GM21786 (cell line): ENCODE data around the gene CFL1.

ENCODE experiments used
- ATAC-seq: cut with Tn5 transposase; IDR thresholded peaks from one replicate; pipeline ENCODE4 v1.9.1; 2021; ENCODE audit not compliant: unreplicated experiment

Gene CFL1

GRCh38 chr11:65870706-65871681 is 13.0 kb upstream of the CFL1 start:
- ATAC-seq, result no peak

- ATAC-seq, result no peak
Observed at GRCh38 chr11:65870307-65870658, 12.3 kb upstream of the CFL1 start.

GRCh38 chr11:65869643-65870306 is 11.8 kb upstream of the CFL1 start:
- ATAC-seq, result no peak

GRCh38 chr11:65868907-65869306 is 10.9 kb upstream of the CFL1 start:
- no peak for ATAC-seq

- ATAC-seq, result no peak
Observed at GRCh38 chr11:65868076-65868667, 10.2 kb upstream of the CFL1 start.

- no peak for ATAC-seq
Observed at GRCh38 chr11:65867284-65868071, 9.5 kb upstream of the CFL1 start.

- no peak for ATAC-seq
Observed at GRCh38 chr11:65866509-65867283, 8.7 kb upstream of the CFL1 start.

- ATAC-seq, result no peak
Observed at GRCh38 chr11:65865550-65866172, 7.7 kb upstream of the CFL1 start.

- no peak for ATAC-seq
Observed at GRCh38 chr11:65864706-65865471, 6.9 kb upstream of the CFL1 start.

- no peak for ATAC-seq
Observed at GRCh38 chr11:65863889-65864705, 6.1 kb upstream of the CFL1 start.

- ATAC-seq, result no peak
Observed at GRCh38 chr11:65862941-65863888, 5.2 kb upstream of the CFL1 start.

GRCh38 chr11:65862191-65862735 is 4.3 kb upstream of the CFL1 start:
- no peak for ATAC-seq

- ATAC-seq, result no peak
Observed at GRCh38 chr11:65861533-65862183, 3.7 kb upstream of the CFL1 start.

GRCh38 chr11:65861165-65861505 is 3.2 kb upstream of the CFL1 start:
- no peak for ATAC-seq

- peak; percentile 27 for ATAC-seq
Observed at GRCh38 chr11:65860278-65861164, 2.5 kb upstream of the CFL1 start, which contains the start of gene MUS81. TSS of gene MUS81 (plus strand) at chr11:65860433. CDS start at chr11:65860754, 321 bp downstream.
